ENCODE results near the gene REV3L.

The REV3L gene

DNA sequence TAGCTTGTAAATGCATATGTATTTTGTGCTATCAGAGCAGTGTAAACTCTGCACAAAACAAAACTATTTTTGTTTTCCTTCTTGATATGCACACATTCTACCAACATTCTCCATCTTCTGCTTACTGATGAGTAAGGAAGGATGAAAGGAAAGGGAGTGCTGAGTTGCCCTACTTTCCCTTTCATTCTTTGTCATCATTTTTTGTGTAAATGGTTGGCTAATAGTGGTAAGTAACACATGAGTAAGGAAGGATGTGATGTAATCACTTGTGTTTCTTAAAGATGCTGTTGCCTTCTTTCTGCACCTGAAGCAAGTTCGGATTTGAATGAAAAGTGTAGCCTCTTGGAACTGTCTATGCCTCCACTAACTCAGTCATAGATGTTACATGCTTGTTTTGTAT is 4.6 kb upstream of the REV3L start:
- TF ChIP-seq, protein P1, sequence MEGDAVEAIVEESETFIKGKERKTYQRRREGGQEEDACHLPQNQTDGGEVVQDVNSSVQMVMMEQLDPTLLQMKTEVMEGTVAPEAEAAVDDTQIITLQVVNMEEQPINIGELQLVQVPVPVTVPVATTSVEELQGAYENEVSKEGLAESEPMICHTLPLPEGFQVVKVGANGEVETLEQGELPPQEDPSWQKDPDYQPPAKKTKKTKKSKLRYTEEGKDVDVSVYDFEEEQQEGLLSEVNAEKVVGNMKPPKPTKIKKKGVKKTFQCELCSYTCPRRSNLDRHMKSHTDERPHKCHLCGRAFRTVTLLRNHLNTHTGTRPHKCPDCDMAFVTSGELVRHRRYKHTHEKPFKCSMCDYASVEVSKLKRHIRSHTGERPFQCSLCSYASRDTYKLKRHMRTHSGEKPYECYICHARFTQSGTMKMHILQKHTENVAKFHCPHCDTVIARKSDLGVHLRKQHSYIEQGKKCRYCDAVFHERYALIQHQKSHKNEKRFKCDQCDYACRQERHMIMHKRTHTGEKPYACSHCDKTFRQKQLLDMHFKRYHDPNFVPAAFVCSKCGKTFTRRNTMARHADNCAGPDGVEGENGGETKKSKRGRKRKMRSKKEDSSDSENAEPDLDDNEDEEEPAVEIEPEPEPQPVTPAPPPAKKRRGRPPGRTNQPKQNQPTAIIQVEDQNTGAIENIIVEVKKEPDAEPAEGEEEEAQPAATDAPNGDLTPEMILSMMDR (IDR thresholded peaks at IDR 0.05): no peak
- TF ChIP-seq ZFX (IDR thresholded peaks at IDR 0.05; ENCODE audit: borderline replicate concordance): no peak
- no peak overlapping the region for H3K27ac ChIP-seq

DNA sequence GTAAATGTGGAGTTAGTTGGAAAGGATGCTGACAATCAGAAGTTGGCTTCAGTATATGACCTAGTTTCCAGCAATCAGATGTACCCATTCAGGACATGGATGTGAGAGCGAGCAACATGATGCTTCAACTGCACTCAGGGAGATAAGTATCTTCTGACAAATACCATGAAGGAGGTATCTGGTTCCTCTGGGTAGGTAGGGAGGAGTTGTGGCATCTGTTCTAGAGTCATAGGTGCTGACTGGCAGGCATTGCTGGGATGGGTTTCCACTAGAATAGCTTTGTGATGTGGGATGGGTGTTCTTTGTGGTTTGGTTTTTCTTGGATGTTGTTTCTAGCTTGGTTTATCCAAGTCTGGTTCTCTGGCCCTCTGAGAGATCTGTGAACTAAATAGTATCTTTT is 3.9 kb upstream of the REV3L start:
- H3K27ac ChIP-seq: no peak overlapping the region
- TF ChIP-seq, protein P1 (IDR thresholded peaks at IDR 0.05): no peak
- TF ChIP-seq ZFX (IDR thresholded peaks at IDR 0.05; ENCODE audit: borderline replicate concordance): no peak

DNA sequence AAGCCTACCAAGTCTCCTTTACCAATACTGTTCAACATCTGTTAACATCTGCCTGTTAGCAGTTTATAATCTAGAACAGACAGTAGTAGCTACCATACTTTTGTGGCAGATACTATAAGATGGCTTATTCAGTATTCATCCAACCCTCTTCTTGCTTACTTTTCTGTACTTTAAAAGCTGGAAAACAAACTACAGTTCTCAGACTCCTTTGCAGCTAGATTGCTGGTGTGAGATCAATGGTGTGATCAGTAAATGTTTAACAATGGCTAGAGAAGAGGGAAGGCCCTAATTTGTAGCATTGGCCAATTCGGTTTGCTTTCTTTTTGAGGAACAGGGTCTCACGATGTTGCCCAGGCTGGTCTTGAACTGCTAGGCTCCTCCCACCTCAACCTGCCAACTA is 3.5 kb upstream of the REV3L start:
- no peak overlapping the region for H3K27ac ChIP-seq
- no peak for TF ChIP-seq ZFX (IDR thresholded peaks at IDR 0.05; ENCODE audit: borderline replicate concordance)
- TF ChIP-seq, protein P1 (IDR thresholded peaks at IDR 0.05): no peak

DNA sequence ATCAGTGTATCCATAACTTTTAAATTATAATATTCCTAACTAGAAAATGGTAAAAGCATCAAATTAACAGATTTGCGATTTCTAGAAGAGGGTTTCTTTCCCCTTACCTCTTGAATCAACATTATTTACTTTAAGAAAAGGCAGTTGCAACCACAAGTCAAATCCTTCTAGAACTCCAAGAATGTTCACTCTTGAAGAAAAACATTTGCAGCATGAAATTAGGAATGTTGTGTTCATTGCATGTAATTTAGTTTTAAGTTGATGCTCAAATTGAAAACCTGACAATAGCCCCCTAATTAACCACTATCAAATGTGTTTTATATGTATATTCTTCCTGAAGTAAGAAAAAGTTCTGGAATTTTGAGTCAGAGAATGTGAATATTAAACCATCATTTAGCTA is 2.3 kb upstream of the REV3L start:
- TF ChIP-seq ZFX (IDR thresholded peaks at IDR 0.05; ENCODE audit: borderline replicate concordance): no peak
- H3K27ac ChIP-seq: no peak overlapping the region

DNA sequence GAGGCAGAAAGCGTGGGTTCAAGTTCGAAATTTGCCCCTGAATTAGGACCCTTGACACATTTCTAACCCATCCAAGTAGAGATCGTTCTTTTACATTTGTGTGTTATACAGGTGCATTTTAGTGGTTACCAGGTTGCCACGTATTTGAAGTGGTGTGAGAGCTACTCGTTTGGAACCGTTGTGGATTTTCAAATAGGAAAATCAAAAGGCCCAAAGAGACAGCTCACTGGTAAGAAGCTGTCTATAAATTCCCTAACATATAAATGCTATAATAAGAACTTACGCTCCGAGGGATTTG is 1.6 kb upstream of the REV3L start:
- peak overlapping the region; percentile 96 for H3K27ac ChIP-seq
- no peak for TF ChIP-seq ZFX (IDR thresholded peaks at IDR 0.05; ENCODE audit: borderline replicate concordance)
- TF ChIP-seq, protein P1 (IDR thresholded peaks at IDR 0.05): no peak

DNA sequence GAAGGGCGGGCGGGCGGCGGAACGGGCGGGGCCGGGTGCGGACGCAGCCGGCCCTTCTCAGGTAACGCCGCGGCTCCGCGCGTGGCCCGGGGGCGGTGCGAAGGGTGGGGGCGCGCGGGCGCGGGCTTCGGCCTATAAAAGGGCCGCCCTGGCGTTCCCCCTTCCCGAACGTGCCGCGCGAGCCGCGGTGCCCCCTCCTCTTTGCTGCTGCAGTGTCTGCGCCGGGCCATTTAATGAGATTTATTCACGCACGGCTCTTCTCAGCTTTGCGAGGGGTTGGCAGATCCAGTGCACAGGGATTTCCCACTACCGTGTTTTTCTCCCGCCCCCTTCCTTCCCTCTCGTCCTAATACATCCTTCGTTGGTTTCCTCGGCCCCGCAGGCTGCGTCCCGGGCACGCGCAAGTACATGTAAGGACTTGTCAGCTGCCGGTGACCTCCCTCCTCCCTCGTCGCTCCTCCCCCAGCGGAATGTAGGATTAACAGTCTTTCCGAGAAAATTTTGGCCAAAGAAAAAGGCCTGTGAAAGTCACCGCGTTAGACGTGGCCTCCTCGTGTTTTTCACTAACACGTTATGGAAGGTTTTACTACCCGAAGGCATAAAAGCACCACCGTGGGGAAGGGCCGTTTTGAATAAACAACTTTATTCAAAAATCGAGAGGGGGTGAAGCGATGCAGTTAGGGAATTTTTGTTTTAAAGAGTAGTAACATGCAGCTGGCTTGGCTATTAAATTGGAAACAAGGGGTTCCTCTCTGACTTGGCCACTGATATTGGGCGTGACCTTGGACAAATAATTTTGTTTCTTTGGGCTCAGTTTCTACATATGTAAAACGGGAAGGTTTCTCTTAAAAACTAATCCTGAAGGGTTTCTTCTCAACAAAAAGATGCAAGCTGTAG is 966 bp upstream of the REV3L start:
- peak overlapping the region; percentile 96 for H3K27ac ChIP-seq
- TF ChIP-seq, protein P1 (IDR thresholded peaks at IDR 0.05): no peak
- no peak for TF ChIP-seq ZFX (IDR thresholded peaks at IDR 0.05; ENCODE audit: borderline replicate concordance)

DNA sequence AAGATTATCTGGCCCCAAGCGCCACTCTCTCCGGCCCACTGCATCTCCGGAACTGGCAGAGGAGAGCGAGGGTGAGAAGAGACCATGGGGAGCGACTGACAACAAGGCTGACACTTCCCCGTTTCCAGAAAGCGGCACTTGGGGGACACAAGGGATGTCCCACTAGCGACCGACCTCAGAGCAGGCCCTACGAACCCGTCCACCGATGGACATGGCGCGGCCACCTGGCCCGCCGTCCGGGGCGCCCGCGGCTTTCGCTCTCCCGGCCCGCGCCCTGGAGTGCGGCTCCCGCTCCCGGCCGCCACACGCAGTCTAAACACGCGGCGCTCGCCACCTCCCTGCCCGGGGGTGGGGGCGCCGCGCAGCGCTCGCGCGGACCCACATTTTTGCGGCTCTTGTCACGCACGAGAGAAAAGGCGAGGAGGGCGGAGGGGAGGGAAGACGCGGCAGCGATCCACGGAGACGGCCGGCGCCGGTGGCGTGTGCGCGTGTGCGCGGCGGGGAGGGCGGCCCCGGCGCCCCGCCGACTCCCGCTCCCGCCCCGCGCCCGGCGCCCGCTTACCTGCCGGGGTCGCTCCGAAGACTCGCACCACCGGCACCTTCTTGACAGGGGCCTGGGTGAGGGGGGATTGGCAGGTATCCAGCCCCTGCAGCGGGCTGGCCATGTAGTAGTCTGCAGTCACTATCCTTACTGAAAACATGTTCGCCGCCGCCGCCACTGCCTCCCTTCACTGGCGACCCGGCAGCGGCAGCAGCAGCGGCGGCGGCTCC is 645 bp downstream of the REV3L start:
- no peak for TF ChIP-seq ZFX (IDR thresholded peaks at IDR 0.05; ENCODE audit: borderline replicate concordance)
- TF ChIP-seq, protein P1 (IDR thresholded peaks at IDR 0.05): no peak
- H3K27ac ChIP-seq: peak overlapping the region; percentile 96
